NCI-H2107 treated with DMSO at 0.1 percent for 48 hours (cell line): ENCODE data around the gene ARFIP1.

Experiments
- DNase-seq: peaks from one replicate; lab custom pipeline; 2025; ENCODE audit not compliant: unreplicated experiment; lab: John Stamatoyannopoulos, UW

The ARFIP1 gene

DNA sequence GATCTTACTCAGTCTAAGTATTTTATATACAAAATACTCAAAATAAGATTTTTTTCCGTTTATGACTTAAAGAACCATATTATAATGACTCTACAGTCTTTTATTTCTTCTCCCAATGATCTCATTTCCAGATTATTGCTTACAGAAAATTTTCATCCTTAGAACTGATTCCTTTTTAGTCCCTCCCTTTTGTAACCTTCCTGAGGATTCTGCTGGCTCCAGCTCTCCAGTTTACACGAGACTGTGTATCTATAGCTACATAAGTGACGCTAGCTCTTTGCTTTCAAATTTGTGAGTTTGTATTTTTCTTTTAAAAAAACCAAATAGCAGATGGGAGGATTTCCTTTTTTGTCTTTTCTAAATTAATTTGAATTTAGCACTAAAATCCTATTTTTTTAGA is 180.3 kb downstream of the ARFIP1 start:
- DNase-seq = no peak

GRCh38 chr4:152961014-152961772 is 181.4 kb downstream of the ARFIP1 start:
- no peak for DNase-seq

- no peak for DNase-seq
Observed at GRCh38 chr4:152961773-152962115, 182.0 kb downstream of the ARFIP1 start.
